ENCODE results near the gene FOXP1. TPM values are rescaled to one million over a fixed set of nuclear protein-coding genes. Genes with fewer than 3 reads are reported as not detected.

Gene FOXP1
- total and polyA plus RNA-seq, 2 of the 13 experiments (the other 11 are each of a cell fraction or from before 2014, with no cell fraction given) = 40.4 to 59.0 TPM

- TF ChIP-seq ZSCAN30 (CRISPR knock-in tag; IDR thresholded peaks at IDR 0.05) (no peak), MZF1 (CRISPR knock-in tag; IDR thresholded peaks at IDR 0.05; ENCODE audit: borderline replicate concordance) (no peak), ZNF382 (CRISPR knock-in tag; IDR thresholded peaks at IDR 0.05; ENCODE audit: borderline replicate concordance) (no peak), ZBTB20 (CRISPR knock-in tag; IDR thresholded peaks at IDR 0.05; ENCODE audit: borderline replicate concordance, low read depth) (peak; percentile 38; the same call in 1 of the 2 replicates), FOXA3 (CRISPR knock-in tag; IDR thresholded peaks at IDR 0.05) (peak; percentile 64), ZBTB10 (CRISPR knock-in tag; IDR thresholded peaks at IDR 0.05; ENCODE audit: borderline replicate concordance) (no peak), GTF2F1 (IDR thresholded peaks at IDR 0.05; ENCODE audit: low read length) (no peak), NCOA5 (CRISPR knock-in tag; IDR thresholded peaks at IDR 0.05) (no peak), ZNF790 (CRISPR knock-in tag; IDR thresholded peaks at IDR 0.05; ENCODE audit: borderline replicate concordance) (no peak), ZNF749 (CRISPR knock-in tag; IDR thresholded peaks at IDR 0.05; ENCODE audit: borderline replicate concordance) (no peak), PCBP1 (IDR thresholded peaks at IDR 0.05; ENCODE audit: borderline replicate concordance, low read depth, low read length) (no peak), SOX13 (IDR thresholded peaks at IDR 0.05) (no peak), SOX13 (CRISPR knock-in tag; conservative IDR thresholded peaks at IDR 0.05 in 1 of 2, IDR thresholded peaks at IDR 0.05 in 1 of 2) (peak in 1 of 2 experiments; percentile 38; a peak in 1 of 4 replicates), SP140L (CRISPR knock-in tag; IDR thresholded peaks at IDR 0.05; ENCODE audit: borderline replicate concordance) (no peak), ARID2 (CRISPR knock-in tag; IDR thresholded peaks at IDR 0.05; ENCODE audit: borderline replicate concordance) (no peak), FOXK1 (CRISPR knock-in tag; IDR thresholded peaks at IDR 0.05; ENCODE audit: borderline replicate concordance, low read depth) (peak; percentile 46; the same call in 1 of the 2 replicates), CBX5 (CRISPR knock-in tag; IDR thresholded peaks at IDR 0.05; ENCODE audit: borderline replicate concordance) (no peak), TARDBP (CRISPR knock-in tag; IDR thresholded peaks at IDR 0.05) (no peak), NONO (IDR thresholded peaks at IDR 0.05) (no peak), NONO (CRISPR knock-in tag; conservative IDR thresholded peaks at IDR 0.05) (no peak), FOXP1 (IDR thresholded peaks at IDR 0.05) (no peak), FOXP1 (CRISPR knock-in tag; IDR thresholded peaks at IDR 0.05) (peak; percentile 68; the same call in 1 of the 2 replicates), MAFF (IDR thresholded peaks at IDR 0.05; ENCODE audit: low read depth, low read length) (peak; percentile 95), FOXP4 (CRISPR knock-in tag; IDR thresholded peaks at IDR 0.05) (peak; percentile 72), POLR2G (IDR thresholded peaks at IDR 0.05; ENCODE audit: low read depth, low read length) (no peak), HDAC2 (CRISPR knock-in tag; IDR thresholded peaks at IDR 0.05) (peak; percentile 15; the same call in 1 of the 2 replicates)
- TF ChIP-seq, protein P1, sequence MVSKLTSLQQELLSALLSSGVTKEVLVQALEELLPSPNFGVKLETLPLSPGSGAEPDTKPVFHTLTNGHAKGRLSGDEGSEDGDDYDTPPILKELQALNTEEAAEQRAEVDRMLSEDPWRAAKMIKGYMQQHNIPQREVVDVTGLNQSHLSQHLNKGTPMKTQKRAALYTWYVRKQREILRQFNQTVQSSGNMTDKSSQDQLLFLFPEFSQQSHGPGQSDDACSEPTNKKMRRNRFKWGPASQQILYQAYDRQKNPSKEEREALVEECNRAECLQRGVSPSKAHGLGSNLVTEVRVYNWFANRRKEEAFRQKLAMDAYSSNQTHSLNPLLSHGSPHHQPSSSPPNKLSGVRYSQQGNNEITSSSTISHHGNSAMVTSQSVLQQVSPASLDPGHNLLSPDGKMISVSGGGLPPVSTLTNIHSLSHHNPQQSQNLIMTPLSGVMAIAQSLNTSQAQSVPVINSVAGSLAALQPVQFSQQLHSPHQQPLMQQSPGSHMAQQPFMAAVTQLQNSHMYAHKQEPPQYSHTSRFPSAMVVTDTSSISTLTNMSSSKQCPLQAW (CRISPR knock-in tag; IDR thresholded peaks at IDR 0.05) = no peak
Observed at GRCh38 chr3:71191031-71191482, 392.5 kb downstream of the FOXP1 start (continued).
